ENCODE results near the gene SNORC. TPM values are rescaled to one million over a fixed set of nuclear protein-coding genes. Genes with fewer than 3 reads are reported as not detected.
A peak's percentile ranks its signal among the peaks of the same experiment; 100 is the strongest.

SNORC gene
- total and polyA plus RNA-seq, 2 of the 13 experiments (the other 11 are each of a cell fraction or from before 2014, with no cell fraction given): 59.1 to 86.1 TPM

GRCh38 chr2:232883116-232883721 is 13.2 kb downstream of the SNORC start (continued):
- TF ChIP-seq TRIM22 (IDR thresholded peaks at IDR 0.05) (no peak), RORA (CRISPR knock-in tag; IDR thresholded peaks at IDR 0.05) (no peak), SP1 (IDR thresholded peaks at IDR 0.05) (no peak), SP1 (CRISPR knock-in tag; IDR thresholded peaks at IDR 0.05) (no peak), TEF (CRISPR knock-in tag; IDR thresholded peaks at IDR 0.05) (no peak), AGO2 (optimal IDR thresholded peaks at IDR 0.05; ENCODE audit: low read depth, low read length) (peak; percentile 92), HOXA3 (CRISPR knock-in tag; IDR thresholded peaks at IDR 0.05) (no peak), CBX5 (CRISPR knock-in tag; IDR thresholded peaks at IDR 0.05; ENCODE audit: borderline replicate concordance) (no peak), AGO1 (IDR thresholded peaks at IDR 0.05; ENCODE audit: low read depth, low read length, poor library complexity, severe bottlenecking) (peak; percentile 88), SRSF1 (optimal IDR thresholded peaks at IDR 0.05; ENCODE audit: low read depth, low read length) (peak; percentile 73), ZNF629 (CRISPR knock-in tag; conservative IDR thresholded peaks at IDR 0.05) (no peak), ZNF7 (CRISPR knock-in tag; IDR thresholded peaks at IDR 0.05) (no peak), HNRNPL (IDR thresholded peaks at IDR 0.05; ENCODE audit: low read depth, low read length) (0 out of 2 replicates have a peak, but pooled peaks have one; percentile 51), TCF7 (IDR thresholded peaks at IDR 0.05; ENCODE audit: low read depth) (no peak), ZNF605 (CRISPR knock-in tag; IDR thresholded peaks at IDR 0.05) (no peak), ZFP36L1 (CRISPR knock-in tag; IDR thresholded peaks at IDR 0.05) (no peak), POLR2AphosphoS2 (IDR thresholded peaks at IDR 0.05; ENCODE audit: low read depth, low read length) (no peak), ZC3H4 (CRISPR knock-in tag; IDR thresholded peaks at IDR 0.05; ENCODE audit: borderline replicate concordance) (no peak)
- TF ChIP-seq, protein P1, sequence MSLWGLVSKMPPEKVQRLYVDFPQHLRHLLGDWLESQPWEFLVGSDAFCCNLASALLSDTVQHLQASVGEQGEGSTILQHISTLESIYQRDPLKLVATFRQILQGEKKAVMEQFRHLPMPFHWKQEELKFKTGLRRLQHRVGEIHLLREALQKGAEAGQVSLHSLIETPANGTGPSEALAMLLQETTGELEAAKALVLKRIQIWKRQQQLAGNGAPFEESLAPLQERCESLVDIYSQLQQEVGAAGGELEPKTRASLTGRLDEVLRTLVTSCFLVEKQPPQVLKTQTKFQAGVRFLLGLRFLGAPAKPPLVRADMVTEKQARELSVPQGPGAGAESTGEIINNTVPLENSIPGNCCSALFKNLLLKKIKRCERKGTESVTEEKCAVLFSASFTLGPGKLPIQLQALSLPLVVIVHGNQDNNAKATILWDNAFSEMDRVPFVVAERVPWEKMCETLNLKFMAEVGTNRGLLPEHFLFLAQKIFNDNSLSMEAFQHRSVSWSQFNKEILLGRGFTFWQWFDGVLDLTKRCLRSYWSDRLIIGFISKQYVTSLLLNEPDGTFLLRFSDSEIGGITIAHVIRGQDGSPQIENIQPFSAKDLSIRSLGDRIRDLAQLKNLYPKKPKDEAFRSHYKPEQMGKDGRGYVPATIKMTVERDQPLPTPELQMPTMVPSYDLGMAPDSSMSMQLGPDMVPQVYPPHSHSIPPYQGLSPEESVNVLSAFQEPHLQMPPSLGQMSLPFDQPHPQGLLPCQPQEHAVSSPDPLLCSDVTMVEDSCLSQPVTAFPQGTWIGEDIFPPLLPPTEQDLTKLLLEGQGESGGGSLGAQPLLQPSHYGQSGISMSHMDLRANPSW (CRISPR knock-in tag; IDR thresholded peaks at IDR 0.05; ENCODE audit: borderline replicate concordance): no peak
